Calu3 (cell line): Measurements from ENCODE around the gene ADSS1. TPM values are rescaled to one million over a fixed set of nuclear protein-coding genes. Genes with fewer than 3 reads are reported as not detected.

Source experiments
- BruUV-seq: library from RNA; stranded (reverse); fragments of 400-500 nt; replicated peaks from 2 replicates; lab custom pipeline; 2021; lab: Mats Ljungman, UMichigan
- CTCF ChIA-PET: fragments of 300-600 bp; sonication (Branson Sonifier 250); formaldehyde crosslinking; loops from one replicate; lab custom pipeline; 2022; ENCODE audit warnings: antibody characterized with exemption; lab: Charles Lee
- DNase-seq: peaks from one replicate; pipeline ENCODE4 v3.0.0; 2022
- H3K27ac Mint-ChIP-seq: one replicate; pipeline ENCODE4 v1.8.0; 2022; ENCODE audit warnings: mixed read lengths; ENCODE audit not compliant: unreplicated experiment
- H3K27me3 Mint-ChIP-seq: one replicate; pipeline ENCODE4 v1.8.0; 2022; ENCODE audit warnings: mixed read lengths; ENCODE audit not compliant: unreplicated experiment
- H3K36me3 Mint-ChIP-seq: one replicate; pipeline ENCODE4 v1.8.0; 2022; ENCODE audit warnings: mild to moderate bottlenecking, moderate library complexity, mixed read lengths; ENCODE audit not compliant: insufficient read depth, unreplicated experiment
- H3K4me1 Mint-ChIP-seq: one replicate; pipeline ENCODE4 v1.8.0; 2022; ENCODE audit warnings: mild to moderate bottlenecking, low read depth, mixed read lengths; ENCODE audit not compliant: unreplicated experiment
- H3K4me3 Mint-ChIP-seq: one replicate; pipeline ENCODE4 v1.8.0; 2022; ENCODE audit warnings: mild to moderate bottlenecking, low read depth, moderate library complexity, mixed read lengths; ENCODE audit not compliant: unreplicated experiment
- H3K9me3 Mint-ChIP-seq: one replicate; pipeline ENCODE4 v1.8.0; 2022; ENCODE audit warnings: low read depth, mixed read lengths; ENCODE audit not compliant: unreplicated experiment
- intact Hi-C: fragments of 100-400 bp; cut with micrococcal nuclease; formaldehyde crosslinking; loops from one replicate; pipeline ENCODE4 v1.10.0; 2022; ENCODE audit not compliant: unreplicated experiment
- total RNA-seq: library from RNA; stranded (reverse); gene quantifications from 2 replicates; pipeline ENCODE4 v1.2.3, GENCODE V29; 2022
- TF ChIP-seq, protein P1 (sequence below): fragments of 200-600 bp; IDR thresholded peaks from one replicate; pipeline ENCODE4 v1.8.0; 2022; ENCODE audit warnings: antibody characterized with exemption; ENCODE audit not compliant: unreplicated experiment

The ADSS1 gene
- total RNA-seq, 1 experiment from 2014 or later, result 8.6 TPM

- CTCF ChIA-PET, result no interaction called here
- TF ChIP-seq, protein P1, sequence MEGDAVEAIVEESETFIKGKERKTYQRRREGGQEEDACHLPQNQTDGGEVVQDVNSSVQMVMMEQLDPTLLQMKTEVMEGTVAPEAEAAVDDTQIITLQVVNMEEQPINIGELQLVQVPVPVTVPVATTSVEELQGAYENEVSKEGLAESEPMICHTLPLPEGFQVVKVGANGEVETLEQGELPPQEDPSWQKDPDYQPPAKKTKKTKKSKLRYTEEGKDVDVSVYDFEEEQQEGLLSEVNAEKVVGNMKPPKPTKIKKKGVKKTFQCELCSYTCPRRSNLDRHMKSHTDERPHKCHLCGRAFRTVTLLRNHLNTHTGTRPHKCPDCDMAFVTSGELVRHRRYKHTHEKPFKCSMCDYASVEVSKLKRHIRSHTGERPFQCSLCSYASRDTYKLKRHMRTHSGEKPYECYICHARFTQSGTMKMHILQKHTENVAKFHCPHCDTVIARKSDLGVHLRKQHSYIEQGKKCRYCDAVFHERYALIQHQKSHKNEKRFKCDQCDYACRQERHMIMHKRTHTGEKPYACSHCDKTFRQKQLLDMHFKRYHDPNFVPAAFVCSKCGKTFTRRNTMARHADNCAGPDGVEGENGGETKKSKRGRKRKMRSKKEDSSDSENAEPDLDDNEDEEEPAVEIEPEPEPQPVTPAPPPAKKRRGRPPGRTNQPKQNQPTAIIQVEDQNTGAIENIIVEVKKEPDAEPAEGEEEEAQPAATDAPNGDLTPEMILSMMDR, result no peak
- Mint-ChIP-seq H3K36me3 (peaks cover 14% of the 10 kb centered on the region), H3K27me3 (no peaks in the 10 kb centered on the region), H3K9me3 (no peaks in the 10 kb centered on the region), H3K27ac (no peak overlapping the region), H3K4me1 (no peaks in the 10 kb centered on the region), H3K4me3 (no peak overlapping the region)
- BruUV-seq, result no TSS peak
- intact Hi-C loops, result no loop called here
- DNase-seq, result no peak
These were observed 55.9 kb downstream of the ADSS1 start for GRCh38 chr14:104779776-104780512.

- Mint-ChIP-seq H3K27me3 (no peaks in the 10 kb centered on the region), H3K4me3 (no peak overlapping the region), H3K4me1 (no peaks in the 10 kb centered on the region), H3K36me3 (peaks cover 14% of the 10 kb centered on the region), H3K27ac (no peak overlapping the region), H3K9me3 (no peaks in the 10 kb centered on the region)
- CTCF ChIA-PET, result no interaction called here
- intact Hi-C loops, result no loop called here
- TF ChIP-seq, protein P1, result no peak
- BruUV-seq, result no TSS peak
- no peak for DNase-seq
These were observed 56.5 kb downstream of the ADSS1 start for GRCh38 chr14:104780513-104781030.

- H3K36me3 Mint-ChIP-seq, result peaks cover 14% of the 10 kb centered on the region
- TF ChIP-seq, protein P1, result no peak
- H3K4me3 Mint-ChIP-seq, result no peak overlapping the region
- no peaks in the 10 kb centered on the region for H3K27me3 Mint-ChIP-seq
- CTCF ChIA-PET, result no interaction called here
- no peak for DNase-seq
- intact Hi-C loops, result no loop called here
- H3K27ac Mint-ChIP-seq, result no peak overlapping the region
- BruUV-seq, result no TSS peak
- no peaks in the 10 kb centered on the region for H3K4me1 Mint-ChIP-seq
- no peaks in the 10 kb centered on the region for H3K9me3 Mint-ChIP-seq
These were observed 57.4 kb downstream of the ADSS1 start for GRCh38 chr14:104781271-104782077.

GRCh38 chr14:104782086-104782807 is 58.2 kb downstream of the ADSS1 start:
- no TSS peak for BruUV-seq
- H3K36me3 Mint-ChIP-seq, result peaks cover 10% of the 10 kb centered on the region
- H3K4me3 Mint-ChIP-seq, result no peak overlapping the region
- H3K9me3 Mint-ChIP-seq, result no peaks in the 10 kb centered on the region
- intact Hi-C loops, result no loop called here
- H3K27me3 Mint-ChIP-seq, result no peaks in the 10 kb centered on the region
- DNase-seq, result no peak
- H3K27ac Mint-ChIP-seq, result no peak overlapping the region
- TF ChIP-seq, protein P1, result no peak
- CTCF ChIA-PET, result no interaction called here
- no peaks in the 10 kb centered on the region for H3K4me1 Mint-ChIP-seq
